Stomach (tissue), 9 donors: ENCODE measurements around the gene MRPL24. TPM values are rescaled to one million over a fixed set of nuclear protein-coding genes. Genes with fewer than 3 reads are reported as not detected.

Experiments
- DNase-seq, 2 donors: peaks; one replicate each; pipeline versions ENCODE4 v3.0.0 to v3.0.0-alpha.2; 2013 to 2019
- H3K27ac ChIP-seq, 5 donors: fragments of 200-600 bp in 4 of 5; sonication (generic) in 4 of 5; one replicate each; pipeline ENCODE4 v1.5.1; 2013 to 2019; ENCODE audit warnings: mild to moderate bottlenecking in 1 of 5, moderate library complexity in 1 of 5
- H3K27me3 ChIP-seq, 3 donors: fragments of 200-600 bp; sonication (generic); one replicate each; pipeline ENCODE4 v1.5.1; 2017 to 2019; ENCODE audit warnings: mixed run types in 1 of 3
- H3K36me3 ChIP-seq, 4 donors: fragments of 200-600 bp; sonication (generic); 1 replicate in 3 of 4; 2 replicates in 1 of 4; pipeline ENCODE4 v1.5.1; 2016 to 2019
- H3K4me1 ChIP-seq, 4 donors: fragments of 200-600 bp; sonication (generic); one replicate each; pipeline ENCODE4 v1.5.1; 2016 to 2019
- H3K4me3 ChIP-seq, 4 donors: fragments of 200-600 bp; sonication (generic) in 3 of 4; one replicate each; pipeline ENCODE4 v1.5.1; 2016 to 2019; ENCODE audit warnings: mild to moderate bottlenecking in 1 of 4
- H3K9me3 ChIP-seq, 4 donors: fragments of 200-600 bp; sonication (generic); one replicate each; pipeline ENCODE4 v1.5.1; 2016 to 2019
- CTCF ChIP-seq, 7 experiments: fragments of 450-650 bp in 4 of 7; fragments of 200-600 bp in 3 of 7; sonication (generic) in 3 of 7; IDR thresholded peaks; one replicate each; pipeline ENCODE4 v1.5.1; 2016 to 2019; ENCODE audit warnings: antibody characterized with exemption in 7 of 7, control low read depth in 2 of 7, mild to moderate bottlenecking in 1 of 7
- EP300 ChIP-seq: sonication (generic); formaldehyde crosslinking; IDR thresholded peaks from one replicate; pipeline ENCODE4 v1.6.1; 2017; ENCODE audit warnings: antibody characterized with exemption
- POLR2A ChIP-seq, 4 donors: fragments of 450-650 bp; IDR thresholded peaks; one replicate each; pipeline ENCODE4 v1.6.1; 2016; ENCODE audit warnings: antibody characterized with exemption in 4 of 4, control low read depth in 2 of 4, mild to moderate bottlenecking in 1 of 4, moderate library complexity in 1 of 4
- POLR2AphosphoS5 ChIP-seq, 3 donors: sonication (generic); formaldehyde crosslinking; IDR thresholded peaks; one replicate each; pipeline ENCODE4 v1.6.1; 2016; ENCODE audit warnings: antibody characterized with exemption in 3 of 3
- WGBS, 5 donors: extraction: QIAGEN DNeasy Blood & Tissue Kit in 3 of 5; methylation state at CpG; one replicate each; pipeline versions ENCODE4 v1.1.5 to v1.1.7; 2013 to 2018; 5-methylcytosine and 5-hydroxymethylcytosine counted together
- intact Hi-C: fragments of 100-400 bp; cut with DNase I; formaldehyde crosslinking; loops from one replicate; pipeline ENCODE4 v1.15.1; 2023; ENCODE audit warnings: low total_unique reads
- polyA plus RNA-seq, 3 donors: library from polyadenylated mRNA; stranded (reverse); fragments of 200-250 nt; gene quantifications; one replicate each; pipeline ENCODE4 v1.2.3, GENCODE V29; 2013
- total RNA-seq, 5 donors: library from RNA; depleted of rRNA; stranded (reverse); fragments of >200 nt; gene quantifications; one replicate each; pipeline versions ENCODE4 v1.1.0 to v1.2.3, GENCODE V29; 2014 to 2016
- donor health status: healthy with polysubstance abuse.
- donor health status: Bipolar disorder and iron deficiency.
- donor health status: healthy.

Gene MRPL24
- total and polyA plus RNA-seq, 8 donors, result 15.6 to 113 (median 48.8) TPM

GRCh38 chr1:156706657-156707416 lies 34.1 kb downstream of the MRPL24 start:
- WGBS, 5 donors, result 9 to 14% (median 9%) methylated on average over 21 to 29 of the region's 29 CpGs
- Histone ChIP-seq H3K36me3 (no peaks in the 10 kb centered on the region), H3K4me1 (peaks cover 26 to 64% (median 56%) of the 10 kb centered on the region in 4 donors), H3K9me3 (no peaks in the 10 kb centered on the region), H3K4me3 (peak overlapping the region; percentile 40 to 56 (median 44)), H3K27ac (peak overlapping the region in 4 of 5 donors; percentile 32 to 83 (median 50)), H3K27me3 (peaks cover 0 to 54% (median 23%) of the 10 kb centered on the region in 3 donors)
- DNase-seq, result peak in 1 of 2 donors; percentile 91
- no peak for TF ChIP-seq POLR2A (IDR thresholded peaks at IDR 0.05)
- TF ChIP-seq POLR2AphosphoS5 (IDR thresholded peaks at IDR 0.05), result no peak
- no peak for TF ChIP-seq CTCF (IDR thresholded peaks at IDR 0.05)
- no peak for TF ChIP-seq EP300
- intact Hi-C loops, result no loop called here

- H3K4me3 ChIP-seq, result peak overlapping the region; percentile 40 to 56 (median 44)
- no peak for TF ChIP-seq EP300
- peak in 5 of 7 experiments; percentile 53 to 86 (median 68) for TF ChIP-seq CTCF (IDR thresholded peaks at IDR 0.05)
- no peak for TF ChIP-seq POLR2AphosphoS5 (IDR thresholded peaks at IDR 0.05)
- 1 to 4% (median 1%) methylated on average over 33 to 45 of the region's 45 CpGs for WGBS, 5 donors
- DNase-seq, result peak; percentile 68 to 91
- peak overlapping the region in 4 of 5 donors; percentile 32 to 83 (median 50) for H3K27ac ChIP-seq
- intact Hi-C loops, result no loop called here
- peaks cover 0 to 61% (median 23%) of the 10 kb centered on the region in 3 donors for H3K27me3 ChIP-seq
- H3K4me1 ChIP-seq, result peaks cover 26 to 64% (median 56%) of the 10 kb centered on the region in 4 donors
- no peaks in the 10 kb centered on the region for H3K9me3 ChIP-seq
- H3K36me3 ChIP-seq, result no peaks in the 10 kb centered on the region
These were observed 34.8 kb downstream of the MRPL24 start for GRCh38 chr1:156705918-156706656.

GRCh38 chr1:156705321-156705917 lies 35.5 kb downstream of the MRPL24 start, which contains the start of gene CRABP2:
TSS of gene CRABP2 (minus strand) at chr1:156705583. CDS start at chr1:156705446, 137 bp downstream.
- peaks cover 0 to 68% (median 23%) of the 10 kb centered on the region in 3 donors for H3K27me3 ChIP-seq
- peak in 1 of 2 donors; percentile 79 for DNase-seq
- WGBS, 5 donors, result 1 to 4% (median 2%) methylated on average over 18 to 42 of the region's 42 CpGs
- peak within 1 kb of the TSS in 4 of 5 donors; percentile 32 to 83 (median 50) for H3K27ac ChIP-seq
- no peaks in the 10 kb centered on the region for H3K36me3 ChIP-seq
- no peaks in the 10 kb centered on the region for H3K9me3 ChIP-seq
- intact Hi-C loops, result no loop called here
- H3K4me1 ChIP-seq, result peaks cover 26 to 58% (median 51%) of the 10 kb centered on the region in 4 donors
- H3K4me3 ChIP-seq, result peak within 1 kb of the TSS; percentile 40 to 56 (median 44)
- TF ChIP-seq POLR2A (IDR thresholded peaks at IDR 0.05) (no peak), EP300 (no peak), CTCF (IDR thresholded peaks at IDR 0.05) (no peak), POLR2AphosphoS5 (IDR thresholded peaks at IDR 0.05) (no peak)

GRCh38 chr1:156704930-156705320 lies 36.0 kb downstream of the MRPL24 start:
- H3K4me3 ChIP-seq, result peak overlapping the region; percentile 40 to 56 (median 44)
- intact Hi-C loops, result no loop called here
- no peaks in the 10 kb centered on the region for H3K9me3 ChIP-seq

More at GRCh38 chr1:156704930-156705320, 36.0 kb downstream of the MRPL24 start:
- no peak for TF ChIP-seq EP300
- peak in 1 of 3 donors; percentile 26 for TF ChIP-seq POLR2AphosphoS5 (IDR thresholded peaks at IDR 0.05)
- Histone ChIP-seq H3K27me3 (peaks cover 0 to 71% (median 23%) of the 10 kb centered on the region in 3 donors), H3K4me1 (peaks cover 26 to 53% (median 46%) of the 10 kb centered on the region in 4 donors), H3K27ac (peak overlapping the region in 1 of 5 donors; percentile 83), H3K36me3 (no peaks in the 10 kb centered on the region)
- peak; percentile 58 to 80 for DNase-seq
- 1 to 6% (median 2%) methylated on average over 22 to 29 of the region's 29 CpGs for WGBS, 5 donors
